Right atrium auricular region (tissue), 2 donors: ENCODE data around the gene RAI14. TPM values are rescaled to one million over a fixed set of nuclear protein-coding genes. Genes with fewer than 3 reads are reported as not detected.

Experiments
- DNase-seq: peaks from one replicate; pipeline ENCODE4 v3.0.0-alpha.2; 2019; ENCODE audit warnings: low spot score
- H3K27ac ChIP-seq, 2 donors: fragments of 200-600 bp; sonication (generic); 1 replicate in 1 of 2; 2 replicates in 1 of 2; pipeline ENCODE4 v1.5.1; 2016 to 2019
- H3K27me3 ChIP-seq, 2 donors: fragments of 200-600 bp; sonication (generic); one replicate each; pipeline versions ENCODE4 v1.5.1 to v1.6.0; 2017 to 2019
- H3K36me3 ChIP-seq: fragments of 200-600 bp; sonication (generic); one replicate; pipeline ENCODE4 v1.5.1; 2016
- H3K4me1 ChIP-seq, 2 donors: fragments of 200-600 bp; sonication (generic); one replicate each; pipeline versions ENCODE4 v1.5.1 to v1.6.0; 2017 to 2019
- H3K4me3 ChIP-seq, 2 donors: fragments of 200-600 bp; sonication (generic); 1 replicate in 1 of 2; 2 replicates in 1 of 2; pipeline ENCODE4 v1.5.1; 2017 to 2019; ENCODE audit warnings: mild to moderate bottlenecking in 1 of 2, moderate library complexity in 1 of 2
- H3K9me3 ChIP-seq, 2 donors: fragments of 200-600 bp; sonication (generic); one replicate each; pipeline ENCODE4 v1.5.1; 2019
- CTCF ChIP-seq, 2 donors: fragments of 200-600 bp; sonication (generic); IDR thresholded peaks; one replicate each; pipeline ENCODE4 v1.5.1; 2019; ENCODE audit warnings: antibody characterized with exemption in 2 of 2
- total RNA-seq, 2 donors: library from RNA; depleted of rRNA; stranded (reverse); fragments of >200 nt; gene quantifications; one replicate each; pipeline ENCODE4 v1.1.0, GENCODE V29; 2016

RAI14 gene
- total RNA-seq, 2 donors from 2014 or later, result 14.0 to 21.3 TPM

- H3K4me3 ChIP-seq, result no peak overlapping the region
- no peaks in the 10 kb centered on the region for H3K27me3 ChIP-seq
- no peaks in the 10 kb centered on the region for H3K4me1 ChIP-seq
- no peaks in the 10 kb centered on the region for H3K36me3 ChIP-seq
- TF ChIP-seq CTCF (IDR thresholded peaks at IDR 0.05), result no peak
- DNase-seq, result no peak
- H3K27ac ChIP-seq, result no peak overlapping the region
- no peaks in the 10 kb centered on the region for H3K9me3 ChIP-seq
Measured at GRCh38 chr5:34648840-34649158, 7.3 kb upstream of the RAI14 start.

- no peak overlapping the region for H3K27ac ChIP-seq
- H3K4me3 ChIP-seq, result no peak overlapping the region
- H3K36me3 ChIP-seq, result no peaks in the 10 kb centered on the region
- peaks cover 0 to 10% of the 10 kb centered on the region in 2 donors for H3K4me1 ChIP-seq
- no peaks in the 10 kb centered on the region for H3K9me3 ChIP-seq
- H3K27me3 ChIP-seq, result no peaks in the 10 kb centered on the region
- no peak for DNase-seq
- no peak for TF ChIP-seq CTCF (IDR thresholded peaks at IDR 0.05)
Measured at GRCh38 chr5:34651791-34652190, 4.3 kb upstream of the RAI14 start.

GRCh38 chr5:34652466-34652865, 3.7 kb upstream of the RAI14 start:
- Histone ChIP-seq H3K36me3 (no peaks in the 10 kb centered on the region), H3K27me3 (no peaks in the 10 kb centered on the region), H3K9me3 (no peaks in the 10 kb centered on the region), H3K4me3 (no peak overlapping the region), H3K4me1 (peaks cover 0 to 16% of the 10 kb centered on the region in 2 donors), H3K27ac (no peak overlapping the region)
- no peak for DNase-seq
- no peak for TF ChIP-seq CTCF (IDR thresholded peaks at IDR 0.05)

- TF ChIP-seq CTCF (IDR thresholded peaks at IDR 0.05), result no peak
- no peak overlapping the region for H3K27ac ChIP-seq
- no peak for DNase-seq
Measured at GRCh38 chr5:34652914-34653313, 3.2 kb upstream of the RAI14 start.

GRCh38 chr5:34653708-34654107, 2.4 kb upstream of the RAI14 start:
- TF ChIP-seq CTCF (IDR thresholded peaks at IDR 0.05), result no peak
- H3K4me1 ChIP-seq, result peaks cover 0 to 25% of the 10 kb centered on the region in 2 donors
- no peak overlapping the region for H3K4me3 ChIP-seq
- H3K27me3 ChIP-seq, result no peaks in the 10 kb centered on the region
- H3K9me3 ChIP-seq, result no peaks in the 10 kb centered on the region
- H3K36me3 ChIP-seq, result no peaks in the 10 kb centered on the region
- DNase-seq, result no peak
- H3K27ac ChIP-seq, result no peak overlapping the region

More at GRCh38 chr5:34652914-34653313, 3.2 kb upstream of the RAI14 start:
- H3K9me3 ChIP-seq, result no peaks in the 10 kb centered on the region
- no peaks in the 10 kb centered on the region for H3K36me3 ChIP-seq
- H3K4me3 ChIP-seq, result no peak overlapping the region
- peaks cover 0 to 21% of the 10 kb centered on the region in 2 donors for H3K4me1 ChIP-seq
- H3K27me3 ChIP-seq, result no peaks in the 10 kb centered on the region

GRCh38 chr5:34655354-34655991, 655 bp upstream of the RAI14 start:
- Histone ChIP-seq H3K36me3 (no peaks in the 10 kb centered on the region), H3K9me3 (no peaks in the 10 kb centered on the region), H3K27me3 (no peaks in the 10 kb centered on the region), H3K27ac (peak overlapping the region; percentile 86 to 93), H3K4me3 (peak overlapping the region; percentile 76 to 79), H3K4me1 (peaks cover 0 to 25% of the 10 kb centered on the region in 2 donors)
- peak; percentile 70 for DNase-seq
- no peak for TF ChIP-seq CTCF (IDR thresholded peaks at IDR 0.05)
